GM03348 (cell line): ENCODE results near the gene RRAD.
A peak's percentile ranks its signal among the peaks of the same experiment; 100 is the strongest.

Experiments
- DNase-seq: peaks from one replicate; pipeline ENCODE4 v3.0.0; 2012; ENCODE audit warnings: low spot score

Gene RRAD

GRCh38 chr16:66881014-66881417 lies 44.3 kb downstream of the RRAD start:
- no peak for DNase-seq

DNA sequence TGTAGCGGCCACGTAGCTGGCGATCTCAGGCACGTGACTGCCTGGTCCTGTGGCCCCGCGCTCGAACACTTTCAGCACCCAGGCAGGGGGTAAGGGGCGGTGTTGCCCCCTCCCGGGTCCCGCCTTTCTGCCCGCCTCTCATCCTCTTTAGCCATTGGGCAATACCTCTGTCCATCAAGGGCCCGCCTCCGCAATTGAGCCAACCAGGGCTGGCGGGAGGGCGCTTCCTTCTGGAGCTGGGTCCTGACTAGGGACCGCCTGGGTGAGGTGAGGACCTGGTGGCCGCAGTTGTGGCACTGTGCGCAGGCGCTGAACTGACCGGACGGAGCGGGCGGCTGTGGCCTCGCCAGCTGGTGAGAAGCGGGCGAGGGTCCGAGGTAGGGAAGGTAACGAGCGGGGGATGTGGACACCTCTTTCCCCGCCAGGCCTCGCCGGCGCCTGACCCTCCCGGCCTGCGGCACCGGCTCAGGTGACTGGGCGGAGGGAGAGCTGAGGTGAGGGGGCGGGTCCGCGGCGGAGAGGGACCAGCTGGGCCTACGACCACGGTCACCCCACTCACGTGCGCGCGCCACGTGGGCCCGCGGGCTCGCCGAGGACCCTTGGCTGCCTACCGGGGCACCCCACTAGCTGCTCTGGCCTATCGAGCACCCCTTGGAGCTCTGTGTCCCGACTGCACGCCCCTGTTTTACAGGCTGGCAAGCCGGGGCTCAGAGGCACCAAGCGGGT lies 44.9 kb downstream of the RRAD start, which contains the start of gene PDP2:
Gene PDP2 (plus strand): TSS at position 228 of the 726 bp plus-strand sequence. CDS start 3,770 bp downstream, outside the sequence.
- peak; percentile 99 for DNase-seq

GRCh38 chr16:66878067-66878466 lies 47.3 kb downstream of the RRAD start:
- DNase-seq: peak; percentile 40

DNA sequence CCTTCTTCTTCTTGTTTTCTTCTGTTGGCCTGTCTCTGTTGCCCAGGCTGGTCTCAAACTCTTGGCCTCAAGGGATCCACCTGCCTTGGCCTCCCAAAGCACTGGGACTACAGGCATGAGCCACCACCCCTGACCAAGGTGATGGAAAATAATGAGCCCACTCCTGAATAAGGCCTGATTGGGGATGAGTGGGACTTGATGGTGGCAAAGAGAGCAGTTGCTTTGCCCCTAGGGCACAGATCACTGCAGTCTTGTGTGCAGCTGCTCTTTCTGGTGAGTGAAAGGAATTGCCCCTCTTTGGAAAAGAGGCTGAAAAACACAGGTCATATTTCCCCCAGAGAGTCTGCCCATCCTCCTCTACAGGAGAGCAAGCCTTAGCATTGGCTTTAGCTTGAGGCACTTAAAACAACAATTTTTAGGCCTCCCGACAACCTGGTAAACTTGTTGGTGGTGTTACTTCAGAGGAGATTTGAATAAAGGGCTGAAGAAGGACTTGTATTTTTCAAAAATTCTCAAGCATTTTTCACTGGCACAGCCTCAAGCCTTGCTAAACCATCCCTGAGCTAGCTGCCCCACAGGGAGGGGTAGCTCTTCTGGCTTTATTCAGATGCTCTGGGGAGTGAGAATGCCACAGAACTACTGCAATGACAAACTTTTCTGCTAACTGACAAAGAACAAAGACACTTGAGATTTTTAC lies 51.1 kb downstream of the RRAD start:
- DNase-seq: peak; percentile 50

- no peak for DNase-seq
These were observed 51.7 kb downstream of the RRAD start for GRCh38 chr16:66873685-66874055.

DNA sequence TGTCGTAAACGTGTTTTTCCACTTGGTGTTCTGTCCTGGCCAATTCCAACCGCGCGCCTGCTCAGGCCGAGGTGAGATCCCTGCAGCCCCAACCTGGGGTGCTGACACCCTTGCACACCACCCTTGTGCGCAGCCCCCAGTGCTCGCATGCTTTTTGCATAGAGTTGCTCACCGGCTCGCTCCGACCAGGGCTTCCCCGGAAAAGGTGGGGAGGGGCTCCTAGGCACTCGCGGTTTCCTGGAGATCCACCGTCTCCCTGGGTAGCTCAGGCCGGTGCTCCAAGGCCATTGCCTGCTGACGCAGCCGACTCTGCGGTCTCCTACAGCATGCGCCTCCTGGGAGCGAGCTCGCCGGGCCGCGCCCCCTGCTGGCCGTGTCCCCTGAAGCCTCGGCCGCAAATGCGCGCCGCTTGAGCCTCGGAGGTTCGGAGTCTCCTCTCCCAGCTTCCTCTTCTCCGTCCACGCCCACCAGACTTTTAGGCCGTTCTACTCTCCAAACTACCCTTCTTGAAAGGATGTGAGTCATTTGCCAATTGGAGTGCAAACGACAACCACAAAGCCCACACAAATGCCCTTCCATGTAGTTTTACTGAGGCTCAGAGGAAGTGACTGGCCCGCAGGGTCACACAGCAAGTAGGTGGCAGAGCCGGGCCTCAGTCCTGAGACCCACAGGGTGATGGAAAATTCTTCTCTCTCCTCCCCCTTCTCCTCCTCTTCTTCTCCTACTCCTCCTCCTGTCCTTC lies 52.2 kb downstream of the RRAD start:
- peak; percentile 96 for DNase-seq

DNA sequence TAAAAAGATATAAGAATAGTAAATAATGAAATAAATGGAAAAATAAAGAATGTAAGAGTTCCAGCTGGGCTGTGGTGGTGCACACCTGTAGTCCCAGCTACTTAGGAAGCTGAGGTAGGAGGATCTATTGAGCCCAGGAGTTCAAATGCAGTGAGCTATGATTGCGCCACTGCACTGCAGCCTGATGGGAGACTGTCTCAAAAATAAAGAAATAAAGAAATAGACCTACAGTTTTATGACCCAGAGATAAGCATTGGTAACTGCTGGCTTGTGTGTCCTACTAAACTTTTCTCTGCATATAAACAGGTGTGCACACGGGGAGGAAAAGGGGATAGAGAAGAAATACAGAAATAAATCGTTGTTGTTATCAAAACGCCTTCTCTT lies 52.8 kb downstream of the RRAD start:
- no peak for DNase-seq

- no peak for DNase-seq
These were observed 53.5 kb downstream of the RRAD start for GRCh38 chr16:66871840-66872239.
